Stimulated activated CD8-positive, alpha-beta memory T cell treated with anti-CD3 and anti-CD28 coated beads, Interleukin-7, amount 100 ng/mL, for 4 hours (primary cell): ENCODE results near the gene GOLT1A.

Experiments
- DNase-seq, 2 donors: peaks; one replicate each; pipeline ENCODE4 v3.0.0-alpha.2; 2020; ENCODE audit warnings: low read depth in 2 of 2

GOLT1A gene

GRCh38 chr1:204218552-204218951, 4.8 kb upstream of the GOLT1A start:
- no peak for DNase-seq

DNA sequence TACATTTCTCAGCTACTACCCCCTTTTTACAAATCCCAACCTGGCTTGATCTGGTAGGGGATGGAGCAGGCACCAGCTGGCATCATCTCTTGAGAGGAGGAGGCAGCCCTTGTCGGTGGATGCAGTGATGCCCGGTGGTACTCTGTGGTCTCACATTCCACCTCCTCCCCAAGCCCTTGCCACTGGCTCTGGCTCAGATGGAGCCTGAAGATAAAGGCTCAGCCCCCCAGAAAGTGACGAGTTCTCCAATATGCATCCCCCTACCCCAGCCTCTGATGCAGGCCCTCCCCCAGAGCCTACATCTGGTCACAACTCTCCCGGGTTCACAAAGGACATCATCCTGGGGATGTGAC, 3.8 kb upstream of the GOLT1A start:
- no peak for DNase-seq

- no peak for DNase-seq
These were observed 3.3 kb upstream of the GOLT1A start for GRCh38 chr1:204216880-204217647.

- no peak for DNase-seq
These were observed 2.4 kb upstream of the GOLT1A start for GRCh38 chr1:204216236-204216635.

DNA sequence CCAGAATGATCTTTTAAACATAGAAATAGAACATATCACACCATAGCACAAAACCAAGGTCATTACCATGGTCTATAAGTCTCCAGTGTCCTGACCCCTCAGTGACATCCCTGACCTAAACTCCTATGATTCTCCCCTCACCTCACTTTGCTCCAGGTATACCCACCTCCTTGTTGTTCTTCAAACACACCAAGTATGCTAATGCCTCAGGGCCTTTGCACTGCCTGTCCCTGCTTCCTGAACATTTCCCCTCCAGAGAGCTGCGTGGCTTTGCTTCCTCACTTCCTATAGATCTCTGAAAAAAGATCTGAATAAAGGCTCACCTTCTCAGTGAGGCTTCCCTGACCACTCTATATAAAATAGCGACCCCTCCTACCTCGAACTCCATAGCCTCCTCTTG, 1.1 kb downstream of the GOLT1A start:
- no peak for DNase-seq

DNA sequence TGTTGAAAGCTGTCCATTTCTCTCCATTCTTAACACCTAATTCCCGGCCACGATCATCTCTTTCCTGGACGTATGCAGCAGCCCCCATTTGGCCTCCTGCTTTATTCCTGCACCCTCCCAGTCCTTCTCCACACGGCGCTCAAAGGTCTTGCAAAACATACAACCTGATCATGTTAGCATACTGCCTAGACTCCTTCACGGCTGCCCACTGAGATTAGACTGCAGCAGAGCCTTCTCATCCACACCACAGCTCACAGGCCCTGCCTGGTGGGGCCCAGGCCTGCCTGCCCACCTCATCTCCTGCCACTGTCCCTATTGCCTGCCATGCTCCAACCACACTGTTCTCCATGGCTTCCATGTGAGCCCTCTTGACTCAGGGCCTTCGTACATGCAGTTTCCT, 2.7 kb downstream of the GOLT1A start:
- no peak for DNase-seq

GRCh38 chr1:204207136-204207616, 6.6 kb downstream of the GOLT1A start:
- peak; percentile 38 to 54 for DNase-seq

GRCh38 chr1:204206121-204206520, 7.7 kb downstream of the GOLT1A start:
- no peak for DNase-seq

DNA sequence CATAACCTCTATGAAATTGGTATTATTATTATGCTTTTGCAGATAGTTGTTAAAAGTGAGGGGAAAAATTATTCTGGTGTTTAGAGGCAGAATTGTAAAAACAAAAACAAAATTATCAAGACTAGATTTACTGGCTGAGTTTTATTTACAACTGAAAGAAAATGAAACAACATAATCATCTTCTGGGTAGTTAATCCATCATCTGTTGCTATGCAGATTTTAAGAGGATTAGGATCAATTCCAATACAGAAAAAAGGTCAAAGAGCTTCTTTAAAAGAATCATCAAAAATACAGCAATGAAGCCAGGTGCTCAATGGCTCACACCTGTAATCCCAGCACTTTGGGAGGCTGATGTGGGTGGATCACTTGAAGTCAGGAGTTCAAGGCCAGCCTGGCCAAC, 8.3 kb downstream of the GOLT1A start:
- no peak for DNase-seq

- DNase-seq: no peak
These were observed 8.8 kb downstream of the GOLT1A start for GRCh38 chr1:204204944-204205343.

GRCh38 chr1:204203206-204203767, 10.5 kb downstream of the GOLT1A start:
- no peak for DNase-seq

- no peak for DNase-seq
These were observed 11.3 kb downstream of the GOLT1A start for GRCh38 chr1:204202481-204202880.

DNA sequence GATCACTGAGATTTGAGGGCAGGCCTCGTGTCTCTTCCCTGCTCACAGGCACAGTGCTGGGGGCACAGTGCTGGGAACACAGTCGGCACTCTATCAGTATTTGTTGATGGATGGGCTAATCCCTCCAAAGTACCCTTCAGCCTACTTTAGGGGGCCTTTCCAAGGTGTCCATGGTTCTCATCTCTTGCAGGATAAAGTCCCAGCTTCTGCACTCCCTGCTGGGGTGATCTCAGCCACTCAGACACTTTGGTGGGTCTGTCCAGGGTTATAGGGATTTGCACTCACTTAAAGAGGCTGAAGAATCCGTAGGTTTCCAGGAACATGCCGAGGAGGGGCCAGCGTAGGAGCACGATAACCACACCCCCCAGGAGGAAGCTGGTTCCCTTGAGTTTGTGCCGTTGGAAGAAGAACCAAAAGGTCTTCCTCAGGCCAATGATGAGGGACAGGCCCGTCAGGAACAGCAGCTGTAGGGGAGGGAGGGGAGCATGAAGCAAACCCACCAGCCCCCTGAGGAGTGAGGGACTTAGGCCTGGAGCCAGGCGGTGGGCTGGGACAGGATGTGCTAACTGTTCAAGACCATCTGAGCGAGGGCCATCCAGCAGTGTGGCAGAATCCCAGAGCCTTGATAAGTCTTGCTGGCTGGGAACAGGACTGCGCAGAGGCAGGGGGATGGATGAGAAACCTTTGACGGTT, 12.3 kb downstream of the GOLT1A start:
- DNase-seq: no peak

DNA sequence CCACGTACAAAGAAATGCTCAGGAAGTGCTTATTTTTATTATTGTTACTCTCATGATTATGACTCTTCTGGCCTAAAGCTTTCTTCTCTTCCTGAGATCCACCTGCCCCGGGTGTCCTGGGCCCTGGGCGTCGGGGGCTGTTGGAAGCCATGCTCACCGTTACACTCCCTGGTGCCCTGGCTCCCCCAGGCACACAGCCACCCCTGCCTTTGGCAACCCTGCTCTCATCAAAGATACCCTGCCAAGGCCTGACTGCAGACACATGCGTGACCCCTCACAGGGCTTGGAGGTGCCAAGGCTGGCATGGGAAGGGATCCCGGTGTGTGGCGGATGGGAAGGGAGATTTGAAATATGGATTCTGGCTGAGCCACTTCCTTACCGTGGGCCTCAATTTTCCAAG, 14.2 kb downstream of the GOLT1A start:
- no peak for DNase-seq

- no peak for DNase-seq
These were observed 15.1 kb downstream of the GOLT1A start for GRCh38 chr1:204198348-204199340.

DNA sequence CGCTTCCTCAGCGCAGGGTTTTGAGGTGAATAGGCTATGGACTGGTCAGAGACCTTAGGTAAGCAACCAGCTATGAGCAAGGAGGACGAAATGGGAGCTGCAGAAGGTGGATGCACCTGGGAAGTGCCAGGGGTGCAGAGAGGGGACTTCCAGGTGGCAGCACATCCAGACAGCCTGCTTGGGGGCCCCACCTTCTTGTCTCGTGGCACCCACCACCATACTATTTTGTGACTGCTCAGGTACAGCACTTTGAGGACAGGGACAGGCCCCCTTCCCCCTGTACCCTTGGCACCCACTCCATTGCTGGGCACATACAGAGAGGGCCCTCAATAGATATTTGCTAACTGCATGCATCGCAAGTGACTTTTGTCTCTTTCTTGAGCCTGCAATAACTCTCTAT, 16.7 kb downstream of the GOLT1A start:
- no peak for DNase-seq

DNA sequence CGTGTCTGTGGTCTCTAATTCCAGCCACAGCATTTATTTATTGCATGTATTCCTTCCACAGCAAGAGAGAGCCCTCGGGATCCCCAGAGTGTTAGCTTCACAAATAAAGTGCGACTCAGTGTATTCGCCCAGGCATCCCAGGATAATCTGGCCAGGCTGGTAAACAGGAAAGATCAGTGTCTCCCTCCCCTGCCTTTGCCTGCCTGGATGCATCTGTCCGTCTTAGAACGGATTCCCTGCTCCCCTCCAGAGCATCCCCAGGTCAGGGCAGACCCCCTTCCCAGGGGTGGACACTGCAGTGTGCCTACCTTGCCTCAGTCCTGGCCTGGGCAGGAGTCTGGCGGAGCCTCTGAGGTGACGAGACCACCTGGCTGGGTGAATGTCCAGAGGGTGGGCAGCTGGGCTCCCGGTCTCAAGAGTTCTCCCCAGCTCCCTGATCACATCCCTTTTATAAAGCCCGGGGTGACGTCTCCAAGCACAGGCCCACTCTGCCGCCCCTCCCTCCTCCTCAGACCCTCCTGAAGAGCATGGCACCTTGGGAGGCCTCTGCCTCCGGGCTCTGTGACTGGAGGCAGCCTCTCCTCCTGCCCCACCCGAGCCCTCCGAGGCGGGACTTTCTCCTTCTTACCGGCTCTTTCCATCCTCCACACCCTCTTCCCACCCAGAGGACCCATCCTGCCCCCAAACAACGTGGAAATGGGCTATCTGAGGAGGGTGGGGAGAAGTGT, 17.6 kb downstream of the GOLT1A start, which contains the start of gene KISS1:
Gene KISS1 (minus strand): TSS at position 424 of the 728 bp plus-strand sequence. CDS start 3,615 bp downstream, outside the sequence.
- no peak for DNase-seq

DNA sequence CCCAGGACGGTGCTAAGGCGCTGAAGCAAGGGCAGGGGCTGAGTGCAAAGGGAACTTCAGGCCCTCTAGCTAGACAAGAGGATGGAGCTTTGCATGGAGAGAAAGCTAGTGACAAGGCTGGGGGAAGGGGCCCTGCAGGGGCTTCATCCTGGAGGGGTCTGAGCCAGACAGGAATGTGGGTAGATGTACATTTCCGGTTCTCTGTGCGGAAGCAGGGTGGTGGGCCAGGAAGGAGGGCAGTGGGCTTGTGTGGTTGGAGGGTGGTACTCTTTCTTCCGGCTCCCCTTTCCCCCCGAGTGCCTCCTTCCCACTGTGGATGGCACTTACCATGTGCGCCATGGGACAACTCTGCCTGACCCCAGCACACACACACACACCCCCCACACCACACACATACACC, 19.0 kb downstream of the GOLT1A start:
- no peak for DNase-seq

- DNase-seq: no peak
These were observed 19.7 kb downstream of the GOLT1A start for GRCh38 chr1:204194080-204194479.

- no peak for DNase-seq
These were observed 21.0 kb downstream of the GOLT1A start for GRCh38 chr1:204192589-204193352.
